GM06990 (cell line): ENCODE data around the gene ADGRA1.

Experiments
- DNase-seq: peaks from one replicate; pipeline ENCODE4 v3.0.0-alpha.2; 2011; ENCODE audit not compliant: insufficient read length; ENCODE audit errors: extremely low read depth
- H3K27me3 ChIP-seq: replicated peaks from 2 replicates; pipeline ENCODE4 v1.6.0; 2011; ENCODE audit warnings: low read length; ENCODE audit not compliant: control insufficient read depth, insufficient read depth
- H3K36me3 ChIP-seq: 2 replicates; pipeline ENCODE4 v1.5.1; 2011; ENCODE audit warnings: low read length; ENCODE audit not compliant: control insufficient read depth, insufficient read depth
- H3K4me3 ChIP-seq: replicated peaks from 2 replicates; pipeline ENCODE4 v1.5.1; 2011; ENCODE audit warnings: low read depth, mild to moderate bottlenecking, control low read depth, low read length
- CTCF ChIP-seq: IDR thresholded peaks from 2 replicates; pipeline ENCODE4 v1.5.1; 2011; ENCODE audit warnings: low read length, control low read depth, mild to moderate bottlenecking, inconsistent platforms; ENCODE audit not compliant: insufficient read depth, poor library complexity, severe bottlenecking

The ADGRA1 gene

GRCh38 chr10:133072196-133072595, 15.5 kb upstream of the ADGRA1 start:
- no peaks in the 10 kb centered on the region for H3K27me3 ChIP-seq
- no peaks in the 10 kb centered on the region for H3K36me3 ChIP-seq
- no peak overlapping the region for H3K4me3 ChIP-seq
- DNase-seq: no peak
- TF ChIP-seq CTCF: no peak

GRCh38 chr10:133072720-133073390, 14.9 kb upstream of the ADGRA1 start:
- no peak for DNase-seq
- H3K4me3 ChIP-seq: no peak overlapping the region
- TF ChIP-seq CTCF: no peak
- no peaks in the 10 kb centered on the region for H3K36me3 ChIP-seq
- H3K27me3 ChIP-seq: no peaks in the 10 kb centered on the region

GRCh38 chr10:133075346-133076137, 12.2 kb upstream of the ADGRA1 start:
- no peak overlapping the region for H3K4me3 ChIP-seq
- no peaks in the 10 kb centered on the region for H3K27me3 ChIP-seq
- no peaks in the 10 kb centered on the region for H3K36me3 ChIP-seq
- TF ChIP-seq CTCF: no peak
- no peak for DNase-seq

GRCh38 chr10:133076274-133077038, 11.3 kb upstream of the ADGRA1 start:
- Histone ChIP-seq H3K36me3 (no peaks in the 10 kb centered on the region), H3K27me3 (no peaks in the 10 kb centered on the region), H3K4me3 (no peak overlapping the region)
- no peak for DNase-seq
- no peak for TF ChIP-seq CTCF

GRCh38 chr10:133079836-133080682, 7.7 kb upstream of the ADGRA1 start:
- Histone ChIP-seq H3K36me3 (no peaks in the 10 kb centered on the region), H3K27me3 (no peaks in the 10 kb centered on the region), H3K4me3 (no peak overlapping the region)
- TF ChIP-seq CTCF: no peak
- DNase-seq: no peak
